CD4-positive, alpha-beta T cell treated with Interleukin-17A for 4 hours (primary cell): Measurements from ENCODE around the gene EED.
A peak's percentile ranks its signal among the peaks of the same experiment; 100 is the strongest.
"Not testable (repeated sequence)": the region's sequence is repeated elsewhere in the genome, so short reads cannot be mapped to it uniquely, and the experiment has no call there.

Experiments used
- DNase-seq: peaks from one replicate; pipeline ENCODE4 v3.0.0-alpha.2; 2020; ENCODE audit warnings: mixed read lengths

EED gene

GRCh38 chr11:86219311-86220193, 25.0 kb upstream of the EED start:
- DNase-seq: no peak

GRCh38 chr11:86220653-86221052, 23.9 kb upstream of the EED start:
- no peak for DNase-seq

GRCh38 chr11:86222081-86222480, 22.5 kb upstream of the EED start:
- DNase-seq: no peak

- DNase-seq: not testable (repeated sequence)
Observed at GRCh38 chr11:86224575-86224974, 20.0 kb upstream of the EED start.

GRCh38 chr11:86225344-86225743, 19.2 kb upstream of the EED start:
- DNase-seq: not testable (repeated sequence)

DNA sequence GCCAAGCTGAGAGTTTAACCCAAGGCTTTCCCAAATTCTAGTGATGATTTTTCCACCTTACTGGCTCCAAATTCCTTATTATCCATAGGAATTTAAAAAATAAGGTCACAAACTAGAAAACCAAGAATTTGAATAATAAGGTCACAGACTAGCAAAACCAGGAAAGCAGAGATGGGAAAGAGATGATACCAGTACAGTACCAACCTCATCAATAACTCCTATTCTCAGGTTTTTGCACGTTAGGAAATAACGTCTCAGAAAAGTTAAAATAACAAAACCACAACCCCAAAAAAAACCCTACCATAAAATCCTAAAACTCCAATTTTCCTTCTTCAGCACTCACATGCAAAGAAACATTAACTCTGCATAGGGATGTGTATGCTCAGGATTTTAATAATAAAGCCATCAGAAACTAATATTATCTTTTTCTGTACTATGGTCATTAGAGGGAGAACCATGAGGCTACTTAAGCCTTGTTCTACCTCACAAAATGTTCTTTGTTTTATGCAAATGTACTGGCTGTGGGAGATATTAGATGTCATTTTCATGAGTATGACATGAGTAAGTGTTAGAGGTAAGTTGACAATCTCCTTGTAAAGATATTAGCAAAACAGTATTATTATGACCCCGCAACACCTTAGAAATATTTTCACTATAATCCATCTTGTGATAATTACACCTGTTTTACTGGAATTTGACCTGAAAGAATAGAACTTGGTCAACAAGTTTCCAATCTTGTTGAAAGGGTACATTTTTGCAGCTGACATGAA, 16.1 kb upstream of the EED start:
- DNase-seq: no peak

DNA sequence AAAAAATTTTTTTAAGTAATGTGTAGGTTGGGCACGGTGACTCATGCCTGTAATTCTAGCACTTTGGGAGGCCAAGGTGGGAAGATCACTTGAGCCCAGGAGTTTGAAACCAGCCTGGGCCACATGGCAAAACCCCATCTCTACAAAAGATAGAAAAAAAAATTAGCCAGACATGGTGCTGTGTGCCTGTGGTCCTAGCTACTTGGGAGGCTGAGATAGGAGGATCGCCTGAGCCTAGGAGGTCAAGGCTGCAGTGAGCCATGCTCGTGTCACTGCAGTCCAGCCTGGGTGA, 15.6 kb upstream of the EED start:
- not testable (repeated sequence) for DNase-seq

DNA sequence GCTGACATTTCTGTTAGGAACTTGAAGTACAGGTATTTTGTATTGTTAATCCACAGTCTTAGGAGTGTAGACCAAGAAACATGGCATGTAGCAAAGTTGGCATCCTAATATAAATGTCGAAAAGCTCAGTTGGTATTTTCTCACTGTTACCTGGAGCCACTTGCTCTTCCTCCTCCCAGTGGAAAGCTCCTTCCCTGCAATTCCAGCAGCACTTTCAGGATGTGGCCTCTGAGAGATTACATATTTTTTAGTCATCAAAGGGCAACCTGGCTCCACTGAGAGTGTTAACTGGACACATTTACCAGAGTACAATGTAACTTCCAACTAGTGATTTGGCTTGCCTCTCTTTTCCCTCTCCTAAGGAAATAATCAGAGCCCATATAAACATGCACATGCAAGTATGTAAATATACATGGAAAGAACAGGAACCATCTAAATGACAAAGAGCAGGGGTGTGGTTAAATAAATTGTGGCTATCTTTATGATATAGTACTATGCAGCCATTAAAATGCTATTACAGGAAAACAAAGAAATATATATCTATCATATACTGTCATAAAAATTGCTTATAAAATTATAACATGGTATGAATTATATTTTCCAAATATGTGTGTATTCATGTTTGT, 14.3 kb upstream of the EED start:
- no peak for DNase-seq

DNA sequence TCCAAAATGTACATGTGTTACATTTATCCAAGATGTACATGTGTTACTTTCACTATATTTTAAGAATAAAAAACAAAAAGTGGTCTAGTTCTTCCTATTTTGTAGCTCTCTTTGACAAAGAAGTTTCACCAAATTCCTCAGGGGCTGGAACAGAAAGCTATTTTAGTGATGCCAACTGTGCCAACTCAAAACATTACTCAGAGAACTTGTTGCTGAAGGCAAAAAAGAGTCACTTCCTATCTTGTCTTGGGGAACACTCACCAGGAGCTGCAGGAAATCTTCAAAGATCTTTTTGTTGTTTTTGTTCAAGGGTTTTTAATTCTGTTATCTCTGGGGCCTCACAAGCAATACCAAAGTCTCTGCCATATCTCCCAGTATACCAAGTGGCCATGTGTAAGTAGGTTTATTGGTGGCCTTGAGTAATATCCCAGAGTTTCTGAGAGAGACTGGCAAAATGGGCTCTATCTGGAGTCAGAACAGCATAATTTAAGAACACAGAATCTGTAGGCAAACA, 13.6 kb upstream of the EED start:
- no peak for DNase-seq

- DNase-seq: no peak
Observed at GRCh38 chr11:86232556-86232955, 12.0 kb upstream of the EED start.

GRCh38 chr11:86234831-86235461, 9.6 kb upstream of the EED start:
- no peak for DNase-seq

- DNase-seq: no peak
Observed at GRCh38 chr11:86237267-86237804, 7.2 kb upstream of the EED start.

GRCh38 chr11:86240164-86240563, 4.4 kb upstream of the EED start:
- no peak for DNase-seq

- DNase-seq: no peak
Observed at GRCh38 chr11:86241956-86242535, 2.5 kb upstream of the EED start.

DNA sequence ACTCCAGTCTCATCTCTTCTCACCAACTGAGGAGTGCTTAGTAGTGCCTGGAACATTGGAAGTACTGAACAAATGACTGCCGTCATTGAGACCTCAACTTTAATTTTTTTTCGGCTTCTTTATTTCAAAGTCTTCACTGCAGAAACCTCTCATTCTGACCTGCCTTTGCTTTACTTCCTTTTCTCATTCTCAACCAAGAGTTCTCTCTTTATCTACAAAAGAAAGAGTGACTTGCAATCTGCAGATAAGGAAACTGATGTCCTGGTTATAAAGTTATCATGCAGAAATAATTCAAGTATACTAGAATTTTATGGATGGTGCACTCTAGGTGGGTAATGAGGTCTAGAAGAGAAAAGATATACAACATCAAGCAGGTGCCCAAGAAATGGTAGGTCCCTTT, 1.2 kb upstream of the EED start:
- DNase-seq: no peak

- DNase-seq: peak; percentile 92
Observed at GRCh38 chr11:86244063-86244521, 461 bp upstream of the EED start.

DNA sequence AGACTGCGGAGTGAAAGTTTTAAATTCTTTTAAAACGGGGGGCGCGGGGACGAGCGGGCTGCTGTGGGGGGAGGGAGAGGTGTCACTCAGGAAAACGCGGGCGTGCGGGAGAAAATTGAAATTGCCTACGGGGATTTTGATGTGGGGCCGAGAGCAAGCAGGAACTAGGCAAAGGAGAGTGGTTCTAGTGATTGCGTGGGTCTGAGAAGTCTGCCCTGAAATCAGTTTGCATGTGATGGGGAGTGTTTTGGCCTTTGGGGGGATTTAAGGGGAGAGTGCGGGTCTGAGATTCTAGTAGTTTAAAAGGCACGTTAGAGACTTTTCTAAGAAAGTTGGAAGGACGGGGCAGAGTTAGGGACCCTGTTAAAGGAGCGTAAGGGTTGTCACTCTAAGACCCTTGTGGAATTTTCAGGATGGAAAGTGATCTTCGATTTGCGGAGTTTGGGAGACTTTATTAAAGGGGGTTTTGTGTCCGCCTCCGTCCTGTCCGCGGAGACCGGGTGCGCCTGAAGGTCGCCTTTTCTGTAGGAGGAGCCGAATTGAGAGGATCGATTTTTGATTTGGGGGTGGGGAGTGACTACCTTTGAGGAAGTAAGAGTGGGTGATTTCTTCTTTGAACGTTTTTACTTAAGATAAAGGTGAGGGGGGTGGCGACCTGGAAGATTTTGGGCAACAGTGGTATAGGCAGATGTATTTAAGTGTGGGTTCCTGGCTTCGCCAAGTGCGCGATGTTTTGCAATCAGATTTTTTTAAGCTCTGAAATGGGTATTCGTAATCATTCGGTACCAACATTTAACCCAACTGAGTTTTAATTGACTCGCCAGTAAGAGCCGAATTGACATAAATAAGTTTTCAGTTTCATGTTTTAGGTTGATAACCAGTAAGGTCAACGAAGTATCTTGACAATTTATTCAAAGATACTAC, 1.1 kb downstream of the EED start:
- DNase-seq: peak; percentile 18

DNA sequence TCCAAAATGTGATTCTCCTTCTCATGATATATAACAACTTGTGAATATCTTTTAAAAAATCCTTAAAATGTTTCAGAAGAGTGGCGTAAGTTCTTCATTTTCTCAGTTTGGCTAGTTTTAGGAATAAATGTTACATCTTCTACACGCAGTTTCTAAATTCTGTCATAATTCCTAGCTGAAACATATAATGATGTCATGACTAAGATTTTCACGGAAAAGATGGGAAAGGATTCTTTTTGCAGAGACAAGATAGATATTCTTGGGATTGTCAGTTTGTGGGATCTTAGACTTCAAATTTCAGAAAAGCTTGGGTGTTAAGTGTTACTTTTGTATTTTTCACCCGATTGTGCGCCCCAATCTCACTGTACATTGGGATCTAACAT, 1.7 kb downstream of the EED start:
- DNase-seq: no peak

- DNase-seq: no peak
Observed at GRCh38 chr11:86247608-86248007, 3.1 kb downstream of the EED start.

- no peak for DNase-seq
Observed at GRCh38 chr11:86248609-86249008, 4.1 kb downstream of the EED start.
